Tibial nerve (tissue), 4 donors: ENCODE data around the gene TRMT112. TPM values are rescaled to one million over a fixed set of nuclear protein-coding genes. Genes with fewer than 3 reads are reported as not detected.

ENCODE experiments used
- DNase-seq, 2 donors: peaks; one replicate each; pipeline ENCODE4 v3.0.0-alpha.2; 2019; ENCODE audit warnings: low spot score in 2 of 2
- H3K27ac ChIP-seq, 4 donors: fragments of 200-600 bp; sonication (generic) in 3 of 4; one replicate each; pipeline ENCODE4 v1.5.1; 2017 to 2019; ENCODE audit warnings: mild to moderate bottlenecking in 1 of 4
- H3K27me3 ChIP-seq, 2 donors: fragments of 200-600 bp; sonication (generic) in 1 of 2; one replicate each; pipeline versions ENCODE4 v1.5.1 to v1.6.0; 2017 to 2019
- H3K36me3 ChIP-seq, 3 donors: fragments of 200-600 bp; sonication (generic); one replicate each; pipeline ENCODE4 v1.5.1; 2018 to 2019
- H3K4me1 ChIP-seq, 4 donors: fragments of 200-600 bp; sonication (generic) in 3 of 4; one replicate each; pipeline ENCODE4 v1.5.1; 2017 to 2019
- H3K4me3 ChIP-seq, 4 donors: fragments of 200-600 bp; sonication (generic) in 3 of 4; one replicate each; pipeline ENCODE4 v1.5.1; 2017 to 2019; ENCODE audit warnings: mild to moderate bottlenecking in 1 of 4, moderate library complexity in 1 of 4
- H3K9me3 ChIP-seq, 4 donors: fragments of 200-600 bp; sonication (generic) in 3 of 4; one replicate each; pipeline ENCODE4 v1.5.1; 2017 to 2019
- CTCF ChIP-seq, 5 experiments: fragments of 200-600 bp in 3 of 5; fragments of 450-650 bp in 2 of 5; sonication (generic) in 3 of 5; IDR thresholded peaks; one replicate each; pipeline ENCODE4 v1.5.1; 2016 to 2019; ENCODE audit warnings: antibody characterized with exemption in 5 of 5, mild to moderate bottlenecking in 3 of 5, moderate library complexity in 2 of 5
- EP300 ChIP-seq, 2 donors: sonication (generic); formaldehyde crosslinking; IDR thresholded peaks; one replicate each; pipeline ENCODE4 v1.6.1; 2017; ENCODE audit warnings: antibody characterized with exemption in 2 of 2, mild to moderate bottlenecking in 1 of 2
- POLR2A ChIP-seq, 2 donors: fragments of 450-650 bp; IDR thresholded peaks; one replicate each; pipeline ENCODE4 v1.6.1; 2017; ENCODE audit warnings: antibody characterized with exemption in 2 of 2, mild to moderate bottlenecking in 2 of 2, moderate library complexity in 2 of 2
- WGBS, 2 donors: methylation state at CpG; one replicate each; pipeline ENCODE4 v1.1.5; 2018; 5-methylcytosine and 5-hydroxymethylcytosine counted together
- total RNA-seq, 4 donors: library from RNA; depleted of rRNA; stranded (reverse); fragments of >200 nt; gene quantifications; one replicate each; pipeline ENCODE4 v1.1.0, GENCODE V29; 2016

TRMT112 gene
- total RNA-seq, 4 donors from 2014 or later, result 290 to 381 (median 327) TPM

DNA sequence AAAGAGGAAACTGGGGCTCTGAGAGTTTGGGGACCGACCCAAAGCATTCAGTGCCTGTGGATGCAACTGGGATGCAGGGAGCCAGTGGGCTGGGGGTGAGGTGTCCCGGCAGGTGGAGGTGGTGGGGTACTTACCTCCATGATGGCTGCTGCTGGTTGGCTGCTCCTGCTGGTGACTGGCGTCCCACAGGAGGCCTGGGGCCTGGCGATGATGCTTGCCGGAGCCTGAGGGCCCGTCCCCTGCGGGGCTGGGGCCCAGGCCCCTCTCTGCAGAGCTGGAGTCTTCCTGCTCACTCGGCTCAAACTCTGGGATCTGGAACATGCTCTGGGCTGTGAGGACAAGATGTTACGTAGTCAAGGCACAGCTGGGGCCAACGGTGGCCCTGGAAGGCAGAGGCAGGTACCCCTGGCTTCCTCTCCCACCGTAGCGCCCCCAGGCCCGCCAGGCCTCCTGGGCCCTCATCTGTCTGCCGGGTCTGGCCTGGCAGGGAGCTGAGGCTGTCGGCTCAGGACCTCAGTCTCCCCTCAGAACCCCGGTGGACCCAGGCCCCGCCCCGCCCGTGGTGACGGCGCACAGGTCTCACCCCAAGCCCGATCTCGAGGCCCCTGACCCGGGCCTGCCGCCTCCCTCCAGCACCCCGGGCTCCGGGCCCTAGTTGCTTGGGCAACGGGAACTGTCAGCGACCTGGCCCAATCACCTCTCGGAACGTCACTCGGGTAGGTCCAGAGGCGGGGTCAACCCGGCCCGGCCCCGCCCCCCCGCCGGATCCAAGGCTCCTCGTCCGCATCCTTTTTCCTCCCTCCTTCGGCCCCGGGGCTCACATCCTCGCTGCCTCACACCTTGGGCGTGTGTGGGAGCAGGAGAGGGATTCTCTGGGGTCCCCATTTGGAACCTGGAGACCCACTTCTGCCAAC is 33.1 kb downstream of the TRMT112 start, which contains the start of gene BAD:
Gene BAD (minus strand): TSS at position 618 of the 914 bp plus-strand sequence. CDS start 297 bp downstream, at position 321.
- H3K4me1 ChIP-seq, result peaks cover 0 to 30% (median 21%) of the 10 kb centered on the region in 4 donors
- H3K27ac ChIP-seq, result peak within 1 kb of the TSS; percentile 91 to 98 (median 94)
- H3K4me3 ChIP-seq, result peak within 1 kb of the TSS; percentile 79 to 84 (median 82)
- no peaks in the 10 kb centered on the region for H3K27me3 ChIP-seq
- WGBS, 2 donors, result 8 to 10% methylated on average over 13 to 15 of the region's 44 CpGs
- no peaks in the 10 kb centered on the region for H3K9me3 ChIP-seq
- peak; percentile 43 to 65 for TF ChIP-seq POLR2A (IDR thresholded peaks at IDR 0.05)
- peak; percentile 24 to 92 for TF ChIP-seq EP300 (IDR thresholded peaks at IDR 0.05)
- no peak for TF ChIP-seq CTCF (IDR thresholded peaks at IDR 0.05)
- H3K36me3 ChIP-seq, result peaks cover 0 to 30% (median 0%) of the 10 kb centered on the region in 3 donors
- DNase-seq, result peak; percentile 91 to 94

- Histone ChIP-seq H3K27ac (peak overlapping the region in 2 of 4 donors; percentile 93 to 98), H3K4me3 (no peak overlapping the region), H3K4me1 (peaks cover 0 to 30% (median 21%) of the 10 kb centered on the region in 4 donors), H3K36me3 (peaks cover 0 to 33% (median 0%) of the 10 kb centered on the region in 3 donors), H3K9me3 (no peaks in the 10 kb centered on the region), H3K27me3 (no peaks in the 10 kb centered on the region)
- no peak for DNase-seq
- 86 to 88% methylated on average over 3 of the region's 3 CpGs for WGBS, 2 donors
- TF ChIP-seq CTCF (IDR thresholded peaks at IDR 0.05), result no peak
Measured at GRCh38 chr11:64283092-64283491, 34.3 kb downstream of the TRMT112 start.

DNA sequence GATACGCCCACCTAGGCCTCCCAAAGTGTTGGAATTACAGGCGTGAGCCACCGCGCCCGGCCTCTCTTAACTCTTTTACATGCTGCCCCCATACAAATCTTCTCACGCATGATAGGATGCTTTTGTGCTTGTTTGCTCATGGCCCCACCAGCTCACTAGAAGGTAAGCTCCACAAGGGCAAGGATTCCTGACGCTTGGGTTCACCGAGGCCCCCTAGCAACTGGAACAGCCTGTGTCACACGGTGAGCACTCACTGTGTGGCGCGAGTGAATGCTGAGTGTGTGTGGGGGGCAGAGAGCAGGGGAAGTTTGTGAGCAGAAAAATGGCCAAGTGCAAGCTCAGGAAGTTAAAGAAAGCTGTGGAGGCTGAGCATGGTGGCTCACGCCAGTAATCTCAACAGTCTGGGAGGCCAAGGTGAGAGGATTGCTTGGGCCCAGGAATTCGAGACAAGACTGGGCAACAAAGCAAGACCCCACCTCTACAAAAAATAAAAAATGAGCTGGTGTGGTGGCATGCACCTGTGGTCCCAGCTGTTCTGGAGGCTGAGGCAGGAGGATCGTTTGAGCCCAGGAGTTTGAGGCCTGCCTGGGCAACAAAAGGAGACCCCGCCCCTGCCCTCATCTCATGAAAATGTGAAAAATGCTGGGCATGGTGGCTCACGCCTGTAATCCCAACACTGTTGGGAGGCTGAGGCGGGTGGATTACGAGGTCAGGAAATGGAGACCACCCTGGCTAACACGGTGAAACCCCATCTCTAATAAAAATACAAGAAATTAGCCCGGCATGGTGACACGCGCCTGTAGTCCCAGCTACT is 35.2 kb downstream of the TRMT112 start:
- Histone ChIP-seq H3K36me3 (peaks cover 0 to 40% (median 0%) of the 10 kb centered on the region in 3 donors), H3K4me3 (no peak overlapping the region), H3K9me3 (no peaks in the 10 kb centered on the region), H3K27me3 (no peaks in the 10 kb centered on the region), H3K4me1 (peaks cover 0 to 33% (median 21%) of the 10 kb centered on the region in 4 donors), H3K27ac (no peak overlapping the region)
- no peak for TF ChIP-seq POLR2A (IDR thresholded peaks at IDR 0.05)
- TF ChIP-seq CTCF (IDR thresholded peaks at IDR 0.05), result no peak
- TF ChIP-seq EP300 (IDR thresholded peaks at IDR 0.05), result no peak
- 94% methylated on average over 22 of the region's 22 CpGs for WGBS, 2 donors
- no peak for DNase-seq

DNA sequence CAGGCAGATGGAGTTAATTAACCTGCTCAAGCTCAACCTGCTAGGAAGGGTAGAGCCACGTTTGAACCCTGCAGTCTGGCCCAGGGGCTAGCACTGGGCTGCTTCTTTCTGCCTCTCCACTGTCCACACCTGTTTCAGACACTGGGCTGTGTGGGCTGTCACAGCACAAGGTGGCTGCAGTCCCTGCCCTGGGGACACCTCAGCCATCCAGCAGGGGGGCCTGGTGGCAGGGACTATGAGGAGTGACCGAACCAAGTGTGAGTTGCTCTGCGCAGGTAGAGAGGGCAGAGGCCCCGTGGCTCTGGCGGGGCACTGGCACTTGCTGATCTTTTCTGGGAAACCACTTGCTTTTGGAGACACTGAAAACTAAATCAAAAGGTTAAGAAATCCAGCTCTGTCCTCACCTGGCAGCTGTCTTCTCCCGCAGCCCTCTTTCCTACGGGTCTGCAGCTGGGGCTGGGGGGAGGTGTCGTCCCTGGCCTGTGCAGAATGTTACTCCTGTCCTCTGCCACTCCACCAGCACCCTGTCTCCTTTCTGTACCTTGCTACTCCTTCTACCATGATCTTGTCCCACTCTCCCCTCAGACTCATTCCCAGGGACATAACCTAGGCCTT is 38.7 kb downstream of the TRMT112 start:
- H3K4me3 ChIP-seq, result no peak overlapping the region
- DNase-seq, result no peak
- 80 to 92% methylated on average over 7 to 8 of the region's 8 CpGs for WGBS, 2 donors
- H3K27me3 ChIP-seq, result no peaks in the 10 kb centered on the region
- no peaks in the 10 kb centered on the region for H3K9me3 ChIP-seq
- peaks cover 0 to 22% (median 9%) of the 10 kb centered on the region in 4 donors for H3K4me1 ChIP-seq
- TF ChIP-seq EP300 (IDR thresholded peaks at IDR 0.05), result no peak
- TF ChIP-seq CTCF (IDR thresholded peaks at IDR 0.05), result no peak
- no peak for TF ChIP-seq POLR2A (IDR thresholded peaks at IDR 0.05)
- H3K36me3 ChIP-seq, result peaks cover 0 to 61% (median 0%) of the 10 kb centered on the region in 3 donors
- H3K27ac ChIP-seq, result no peak overlapping the region
